GM12878 (cell line): ENCODE measurements around the gene THRB. TPM values are rescaled to one million over a fixed set of nuclear protein-coding genes. Genes with fewer than 3 reads are reported as not detected.

Experiments
- ATAC-seq: fragments of 200-7000 bp; cut with Tn5 transposase; 3 replicates; pipeline ENCODE4 v1.9.1; 2020; ENCODE audit warnings: mild to moderate bottlenecking, moderate library complexity
- BruUV-seq: library from RNA; stranded (reverse); fragments of 400-500 nt; replicated peaks from 2 replicates; lab custom pipeline; 2021; lab: Mats Ljungman, UMichigan
- CTCF ChIA-PET: fragments of 300-600 bp; sonication (Branson Sonifier 250); formaldehyde crosslinking; extraction: SDS; loops from one replicate; lab custom pipeline; 2021; ENCODE audit warnings: inconsistent platforms; lab: Yijun Ruan, JAX
- POLR2A ChIA-PET: fragments of 350-600 bp; formaldehyde crosslinking; extraction: SDS; loops from one replicate; lab custom pipeline; 2021; ENCODE audit warnings: inconsistent platforms; lab: Charles Lee
- RAD21 ChIA-PET: fragments of 300-600 bp; sonication (Branson Sonifier 250); formaldehyde crosslinking; loops from one replicate; lab custom pipeline; 2023; ENCODE audit warnings: antibody characterized with exemption; ENCODE audit not compliant: unreplicated experiment; lab: Charles Lee
- SMC1A ChIA-PET: fragments of 300-600 bp; sonication (Branson Sonifier 250); formaldehyde crosslinking; loops from one replicate; lab custom pipeline; 2023; ENCODE audit not compliant: unreplicated experiment, uncharacterized antibody; lab: Charles Lee
- DNase-seq: peaks from one replicate; pipeline ENCODE4 v3.0.0-alpha.2; 2011; ENCODE audit warnings: low read depth, low spot score
- FAIRE-seq: peaks from 3 replicates; lab custom pipeline; 2011; peaks lifted over from hg19 to GRCh38; lab: Jason Lieb, UNC
- H2AFZ ChIP-seq: 2 replicates; pipeline ENCODE4 v1.6.0; 2011; ENCODE audit warnings: low read depth, low read length, control low read depth; ENCODE audit not compliant: control insufficient read depth
- H3K27ac ChIP-seq: 2 replicates; pipeline ENCODE4 v1.5.1; 2011; ENCODE audit warnings: control low read depth; ENCODE audit not compliant: control insufficient read depth, insufficient read depth
- H3K27me3 ChIP-seq, 2 experiments: replicated peaks in 1 of 2; 2 replicates each; pipeline versions ENCODE4 v1.6.0 to v1.6.1; 2011; ENCODE audit warnings: low read length in 1 of 2; ENCODE audit not compliant: control insufficient read depth in 2 of 2, insufficient read depth in 2 of 2
- H3K36me3 ChIP-seq, 2 experiments: 2 replicates each; pipeline ENCODE4 v1.5.1; 2011; ENCODE audit warnings: low read length in 1 of 2; ENCODE audit not compliant: control insufficient read depth in 2 of 2, insufficient read depth in 2 of 2
- H3K4me1 ChIP-seq: 2 replicates; pipeline ENCODE4 v1.6.1; 2011; ENCODE audit warnings: mild to moderate bottlenecking, low read length, moderate library complexity, mixed read lengths; ENCODE audit not compliant: control insufficient read depth, insufficient read depth
- H3K4me2 ChIP-seq: 2 replicates; pipeline ENCODE4 v1.6.0; 2011; ENCODE audit warnings: control low read depth; ENCODE audit not compliant: control insufficient read depth, insufficient read depth
- H3K4me3 ChIP-seq: fragments of 200-600 bp; sonication (generic); 2 replicates; pipeline ENCODE4 v1.5.1; 2016
- H3K79me2 ChIP-seq: 2 replicates; pipeline ENCODE4 v1.6.0; 2011; ENCODE audit warnings: low read length; ENCODE audit not compliant: control insufficient read depth, insufficient read depth
- H3K9ac ChIP-seq: 2 replicates; pipeline ENCODE4 v1.8.0; 2011; ENCODE audit warnings: low read length, control low read depth, mixed read lengths; ENCODE audit not compliant: control insufficient read depth, insufficient read depth
- H3K9me3 ChIP-seq: replicated peaks from 3 replicates; pipeline ENCODE4 v1.5.1; 2011; ENCODE audit warnings: mild to moderate bottlenecking, low read length; ENCODE audit not compliant: control insufficient read depth, insufficient read depth
- H4K20me1 ChIP-seq: 2 replicates; pipeline ENCODE4 v1.6.0; 2011; ENCODE audit not compliant: control insufficient read depth, insufficient read depth
- KAT2A ChIP-seq: conservative IDR thresholded peaks from 2 replicates; pipeline ENCODE4 v1.6.1; 2011; ENCODE audit warnings: low read depth, low read length; ENCODE audit not compliant: control insufficient read depth
- NFXL1 ChIP-seq: fragments of 450-650 bp; IDR thresholded peaks from 2 replicates; pipeline ENCODE4 v1.6.1; 2017; ENCODE audit warnings: antibody characterized with exemption, mild to moderate bottlenecking, borderline replicate concordance
- NR2C1 ChIP-seq: fragments of 450-650 bp; IDR thresholded peaks from 2 replicates; pipeline ENCODE4 v1.6.1; 2017; ENCODE audit warnings: antibody characterized with exemption, mild to moderate bottlenecking, moderate library complexity
- RCOR1 ChIP-seq: conservative IDR thresholded peaks from 2 replicates; pipeline ENCODE4 v1.6.1; 2012; ENCODE audit warnings: low read depth, low read length, improper control_type of control experiment
- SIN3A ChIP-seq: IDR thresholded peaks from 2 replicates; pipeline ENCODE4 v1.6.1; 2012; ENCODE audit warnings: low read depth, low read length, improper control_type of control experiment
- SMAD5 ChIP-seq: IDR thresholded peaks from 2 replicates; pipeline ENCODE4 v1.6.1; 2016; ENCODE audit warnings: antibody characterized with exemption, low read depth
- TBL1XR1 ChIP-seq: IDR thresholded peaks from 2 replicates; pipeline ENCODE4 v1.6.1; 2012; ENCODE audit warnings: low read depth, low read length, improper control_type of control experiment
- ZSCAN29 ChIP-seq: fragments of 450-650 bp; IDR thresholded peaks from 2 replicates; pipeline ENCODE4 v1.6.1; 2017; ENCODE audit warnings: mild to moderate bottlenecking, moderate library complexity
- WGBS: methylation state at CpG from one replicate; pipeline ENCODE4 v1.1.6; 2016; ENCODE audit warnings: low lambda C conversion rate; ENCODE audit not compliant: insufficient replicate concordance, insufficient coverage; ENCODE audit errors: missing lambda C conversion rate; 5-methylcytosine and 5-hydroxymethylcytosine counted together
- in situ Hi-C: fragments of 300-500 bp; cut with MboI; formaldehyde crosslinking; loops from 9 replicates; pipeline ENCODE4 v1.14.3; 2018; ENCODE audit warnings: mixed read lengths
- intact Hi-C: fragments of 100-400 bp; cut with micrococcal nuclease; formaldehyde crosslinking; loops from one replicate; pipeline ENCODE4 v1.14.2; 2022; ENCODE audit not compliant: unreplicated experiment
- polyA plus RNA-seq, 11 experiments: library from polyadenylated mRNA; depleted of rRNA in 4 of 11; unstranded in 6 of 11; stranded (reverse) in 5 of 11; fragments of >200 nt; fragmentation: Nextera tagmentation in 4 of 11; fragmentation: Illumina TruSeq in 1 of 11; extraction: Ambion mirVana in 4 of 11; extraction: Trizol in 1 of 11; gene quantifications; 1 replicate in 1 of 11; 2 replicates in 10 of 11; pipeline versions ENCODE4 v1.2.1 to v1.2.3, GENCODE V29; 2011 to 2016; ENCODE audit warnings: inconsistent platforms in 2 of 11, missing spikeins in 2 of 11, low read depth in 1 of 11
- total RNA-seq, 4 experiments: library from RNA; depleted of rRNA in 3 of 4; stranded (reverse); fragments of >200 nt in 3 of 4; fragmentation: Illumina TruSeq in 1 of 4; extraction: Trizol in 1 of 4; gene quantifications; 2 replicates each; pipeline versions ENCODE4 v1.2.1 to v1.2.3, GENCODE V29; 2013 to 2021
- TF ChIP-seq, protein P1 (sequence below): IDR thresholded peaks from 2 replicates; pipeline ENCODE4 v1.6.1; 2011; ENCODE audit warnings: borderline replicate concordance, low read depth, mild to moderate bottlenecking, moderate library complexity, low read length; ENCODE audit not compliant: insufficient read depth, poor library complexity, severe bottlenecking

The THRB gene
- total and polyA plus RNA-seq, 10 of the 15 experiments (the other 5 are each of a cell fraction or from before 2014, with no cell fraction given) = 0.05 TPM; not detected in 9

DNA sequence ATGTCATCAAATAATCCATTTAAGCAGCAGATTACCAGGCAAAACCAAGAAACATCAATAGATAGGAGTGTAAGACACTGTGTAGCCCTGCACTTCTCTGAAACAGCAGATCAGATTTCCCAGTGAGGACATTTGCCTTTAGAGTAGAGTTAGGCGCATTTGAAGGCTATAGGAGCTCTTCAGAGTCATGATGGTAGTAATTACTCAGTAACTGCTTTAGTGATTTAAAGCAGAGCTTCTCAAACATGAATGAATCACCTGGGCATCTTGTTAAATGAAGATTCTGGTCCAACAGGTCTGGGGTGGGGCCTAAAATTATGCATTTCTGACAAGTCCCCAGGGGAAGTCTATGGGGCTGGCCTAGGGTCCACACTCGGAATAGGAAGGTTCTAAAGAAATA, 36.9 kb downstream of the THRB start:
- ChIA-PET POLR2A (no interaction called here), SMC1A (no interaction called here), RAD21 (no interaction called here), CTCF (no interaction called here)
- no TSS peak for BruUV-seq
- no peaks in the 10 kb centered on the region for H3K9me3 ChIP-seq
- no peak overlapping the region for H3K27ac ChIP-seq
- no peak for TF ChIP-seq RCOR1
- no peak for TF ChIP-seq TBL1XR1
- TF ChIP-seq KAT2A = no peak
- TF ChIP-seq SIN3A = no peak
- TF ChIP-seq SMAD5 = no peak
- TF ChIP-seq, protein P1, sequence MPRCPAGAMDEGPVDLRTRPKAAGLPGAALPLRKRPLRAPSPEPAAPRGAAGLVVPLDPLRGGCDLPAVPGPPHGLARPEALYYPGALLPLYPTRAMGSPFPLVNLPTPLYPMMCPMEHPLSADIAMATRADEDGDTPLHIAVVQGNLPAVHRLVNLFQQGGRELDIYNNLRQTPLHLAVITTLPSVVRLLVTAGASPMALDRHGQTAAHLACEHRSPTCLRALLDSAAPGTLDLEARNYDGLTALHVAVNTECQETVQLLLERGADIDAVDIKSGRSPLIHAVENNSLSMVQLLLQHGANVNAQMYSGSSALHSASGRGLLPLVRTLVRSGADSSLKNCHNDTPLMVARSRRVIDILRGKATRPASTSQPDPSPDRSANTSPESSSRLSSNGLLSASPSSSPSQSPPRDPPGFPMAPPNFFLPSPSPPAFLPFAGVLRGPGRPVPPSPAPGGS = no peak
- no peak for TF ChIP-seq NFXL1
- TF ChIP-seq NR2C1 = no peak
- TF ChIP-seq ZSCAN29 = no peak
- WGBS = 15% methylated on average over 2 of the region's 2 CpGs
- no peak overlapping the region for H2AFZ ChIP-seq
- no peak overlapping the region for H3K4me2 ChIP-seq
- intact Hi-C loops = no loop called here
- no peaks in the 10 kb centered on the region for H3K4me1 ChIP-seq
- H3K27me3 ChIP-seq = no peaks in the 10 kb centered on the region; a peak in 1 of 4 replicates
- DNase-seq (no peak), FAIRE-seq (no peak), ATAC-seq (no peak)
- H4K20me1 ChIP-seq = no peaks in the 10 kb centered on the region
- H3K79me2 ChIP-seq = no peaks in the 10 kb centered on the region
- in situ Hi-C loops = no loop called here
- no peak overlapping the region for H3K9ac ChIP-seq
- H3K4me3 ChIP-seq = no peak overlapping the region
- H3K36me3 ChIP-seq = no peaks in the 10 kb centered on the region
